GM12874 (cell line): ENCODE measurements around the gene SVEP1.

ENCODE experiments used
- TF ChIP-seq, protein P1 (sequence below): IDR thresholded peaks from 2 replicates; pipeline ENCODE4 v1.5.1; 2011; ENCODE audit warnings: low read depth, mild to moderate bottlenecking, control low read depth, low read length, moderate library complexity; ENCODE audit not compliant: insufficient read depth

Gene SVEP1

DNA sequence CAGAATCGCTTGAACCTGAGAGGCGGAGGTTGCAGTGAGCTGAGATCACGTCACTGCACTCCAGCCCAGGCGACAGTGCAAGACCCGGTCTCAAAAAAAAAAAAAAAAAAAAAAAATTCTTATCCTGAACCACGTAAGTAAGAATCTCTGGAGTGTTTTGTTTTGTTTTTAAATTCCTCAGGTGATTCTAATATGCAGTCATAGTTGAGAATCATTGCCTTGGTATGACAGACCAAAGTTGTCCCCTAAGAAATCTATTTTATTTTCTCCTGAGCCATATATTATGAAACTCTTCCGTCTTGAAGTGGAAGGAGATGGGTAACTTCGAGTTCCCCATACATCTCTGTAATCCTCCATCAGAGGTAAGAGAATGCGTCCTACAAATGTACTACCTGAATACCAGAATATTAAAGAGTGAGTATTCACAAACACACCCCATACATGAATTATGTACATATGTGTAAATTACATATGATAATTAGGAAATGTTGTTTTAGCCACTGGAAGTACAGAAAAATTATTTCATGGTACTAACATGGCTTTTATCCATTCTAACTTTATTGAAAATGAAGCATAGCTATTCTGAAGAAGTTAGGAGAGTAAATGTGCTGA is 26.7 kb upstream of the SVEP1 start:
- TF ChIP-seq, protein P1, sequence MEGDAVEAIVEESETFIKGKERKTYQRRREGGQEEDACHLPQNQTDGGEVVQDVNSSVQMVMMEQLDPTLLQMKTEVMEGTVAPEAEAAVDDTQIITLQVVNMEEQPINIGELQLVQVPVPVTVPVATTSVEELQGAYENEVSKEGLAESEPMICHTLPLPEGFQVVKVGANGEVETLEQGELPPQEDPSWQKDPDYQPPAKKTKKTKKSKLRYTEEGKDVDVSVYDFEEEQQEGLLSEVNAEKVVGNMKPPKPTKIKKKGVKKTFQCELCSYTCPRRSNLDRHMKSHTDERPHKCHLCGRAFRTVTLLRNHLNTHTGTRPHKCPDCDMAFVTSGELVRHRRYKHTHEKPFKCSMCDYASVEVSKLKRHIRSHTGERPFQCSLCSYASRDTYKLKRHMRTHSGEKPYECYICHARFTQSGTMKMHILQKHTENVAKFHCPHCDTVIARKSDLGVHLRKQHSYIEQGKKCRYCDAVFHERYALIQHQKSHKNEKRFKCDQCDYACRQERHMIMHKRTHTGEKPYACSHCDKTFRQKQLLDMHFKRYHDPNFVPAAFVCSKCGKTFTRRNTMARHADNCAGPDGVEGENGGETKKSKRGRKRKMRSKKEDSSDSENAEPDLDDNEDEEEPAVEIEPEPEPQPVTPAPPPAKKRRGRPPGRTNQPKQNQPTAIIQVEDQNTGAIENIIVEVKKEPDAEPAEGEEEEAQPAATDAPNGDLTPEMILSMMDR = no peak

DNA sequence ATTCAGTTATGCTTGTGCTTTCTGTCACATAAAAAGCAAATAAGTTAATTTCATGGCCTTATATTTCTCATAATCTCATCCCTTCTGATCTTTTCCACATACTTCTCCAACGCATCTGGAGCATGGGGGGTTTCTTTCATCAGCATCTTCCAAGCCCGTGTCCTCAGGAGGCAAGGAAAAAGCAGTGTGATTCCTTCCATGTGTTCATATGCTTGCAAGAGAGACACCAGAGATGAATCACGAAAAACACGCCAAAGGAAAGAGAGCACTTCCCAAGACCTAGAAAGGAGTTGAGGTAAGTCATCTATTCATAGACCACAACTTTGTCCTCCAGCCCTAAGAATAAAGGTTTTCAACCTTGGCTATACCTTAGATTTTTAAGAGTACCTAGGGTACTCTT is 26.0 kb upstream of the SVEP1 start:
- TF ChIP-seq, protein P1 = no peak

DNA sequence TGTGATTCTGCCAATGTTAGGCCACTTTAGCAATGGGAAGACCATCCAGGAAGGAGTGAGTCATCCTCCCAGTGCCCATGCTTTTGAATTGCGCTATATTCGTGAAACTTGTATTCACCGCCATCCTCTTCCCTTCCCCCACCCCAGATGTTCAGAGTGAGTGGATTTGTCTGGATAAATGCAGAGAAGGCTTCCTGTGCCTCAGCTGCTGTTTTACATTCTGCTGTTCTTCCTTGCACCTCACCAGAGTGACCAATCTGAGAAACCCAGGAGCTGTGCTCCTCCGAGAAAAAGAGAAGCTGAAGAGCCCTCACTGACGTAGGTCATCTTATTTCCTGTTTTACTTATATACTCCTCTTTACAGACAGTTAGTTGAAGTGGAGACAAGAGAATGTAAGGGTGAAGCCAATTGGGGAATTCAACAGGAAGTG is 24.6 kb upstream of the SVEP1 start:
- TF ChIP-seq, protein P1 = no peak

DNA sequence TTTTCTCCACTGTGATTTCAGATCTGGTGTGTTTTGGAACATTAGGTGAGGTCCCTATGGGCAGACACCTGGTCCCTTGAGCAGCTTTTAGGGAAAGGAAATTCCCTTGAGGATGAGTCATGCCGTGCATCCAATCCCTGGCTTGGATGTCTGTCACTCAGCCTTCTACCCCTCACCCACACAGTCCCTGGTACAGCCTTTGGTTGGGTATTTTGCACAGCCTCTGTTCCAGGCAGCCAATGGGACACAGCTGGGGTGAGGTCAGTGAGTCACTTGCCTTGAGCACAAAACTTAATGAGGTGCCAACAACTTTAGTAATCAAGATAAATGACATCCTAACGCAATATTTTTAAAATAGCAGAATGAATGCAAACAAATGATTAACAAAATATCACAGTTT is 22.7 kb upstream of the SVEP1 start:
- TF ChIP-seq, protein P1 = no peak

DNA sequence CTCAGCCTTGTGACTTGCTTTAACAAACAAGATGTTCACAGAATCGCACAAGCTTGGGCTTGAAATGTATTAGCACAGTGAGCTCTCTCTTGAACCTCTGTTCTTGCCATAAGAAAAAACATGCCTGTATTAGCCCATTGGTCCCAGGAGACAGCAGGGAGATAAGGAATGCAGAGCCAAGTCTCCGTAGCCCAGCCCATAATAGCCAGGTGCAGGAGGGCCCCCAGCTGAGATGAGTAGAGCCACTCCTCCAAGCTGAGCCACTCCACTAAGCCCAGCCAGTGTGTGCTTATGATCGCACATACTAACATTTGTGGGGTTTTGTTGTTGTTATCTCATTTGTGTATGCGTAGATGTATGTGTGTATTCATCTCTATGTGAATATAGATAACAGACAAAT is 21.6 kb upstream of the SVEP1 start:
- TF ChIP-seq, protein P1 = no peak

DNA sequence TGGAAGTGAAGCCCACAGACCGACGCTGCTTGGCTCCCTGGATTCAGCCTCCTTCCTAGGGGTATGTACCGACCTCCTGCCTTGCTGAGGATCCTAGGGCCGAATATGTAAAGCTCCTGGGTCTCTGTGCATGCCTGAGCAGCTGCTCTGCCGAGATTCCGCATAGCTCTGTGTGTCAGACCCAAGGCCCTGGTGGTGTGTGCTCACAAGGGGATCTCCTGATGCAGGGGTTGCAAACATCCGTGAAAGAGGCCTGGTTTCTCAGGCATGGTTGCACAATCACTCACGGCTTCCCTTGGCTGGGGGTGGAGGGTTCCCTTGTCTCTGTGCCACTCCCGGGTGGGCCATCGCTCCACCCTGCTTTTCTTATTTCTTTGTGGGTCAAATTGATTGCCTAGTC is 19.9 kb upstream of the SVEP1 start:
- TF ChIP-seq, protein P1 = no peak

DNA sequence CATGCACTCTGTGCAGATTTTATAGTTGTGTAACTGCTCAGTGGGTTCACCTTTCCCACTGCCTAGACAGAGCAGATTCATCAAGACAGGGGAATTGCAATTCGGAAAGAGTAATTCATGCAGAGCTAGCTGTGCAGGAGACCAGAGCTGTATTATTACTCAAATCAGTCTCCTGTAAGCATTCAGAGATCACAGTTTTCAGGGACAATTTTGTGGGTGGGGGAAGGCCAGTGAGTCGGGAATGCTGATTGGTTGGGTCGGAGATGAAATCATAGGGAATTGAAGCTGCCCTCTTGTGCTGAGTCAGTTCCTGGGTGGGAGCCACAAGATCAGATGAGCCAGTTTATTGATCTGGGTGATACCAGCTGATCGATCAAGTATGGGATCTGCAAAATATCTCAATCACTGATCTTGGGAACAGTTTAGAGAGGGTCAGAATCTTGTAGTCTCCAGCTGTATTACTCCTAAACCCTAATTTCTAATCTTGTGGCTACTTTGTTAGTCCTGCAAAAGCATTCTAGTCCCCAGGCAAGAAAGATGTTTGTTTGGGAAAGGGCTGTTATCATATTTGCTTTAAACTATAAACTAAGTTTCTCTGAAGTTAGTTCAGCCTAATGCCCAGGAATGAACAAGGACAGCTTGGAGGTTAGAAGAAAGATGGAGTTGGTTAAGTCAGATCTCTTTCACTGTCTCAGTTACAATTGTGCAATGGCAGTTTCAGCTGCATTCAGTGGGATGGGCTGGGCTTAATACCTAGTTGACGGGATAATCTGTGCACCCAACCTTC is 12.7 kb upstream of the SVEP1 start:
- TF ChIP-seq, protein P1 = no peak
